ENCODE measurements around the gene RIPOR3.

DNA sequence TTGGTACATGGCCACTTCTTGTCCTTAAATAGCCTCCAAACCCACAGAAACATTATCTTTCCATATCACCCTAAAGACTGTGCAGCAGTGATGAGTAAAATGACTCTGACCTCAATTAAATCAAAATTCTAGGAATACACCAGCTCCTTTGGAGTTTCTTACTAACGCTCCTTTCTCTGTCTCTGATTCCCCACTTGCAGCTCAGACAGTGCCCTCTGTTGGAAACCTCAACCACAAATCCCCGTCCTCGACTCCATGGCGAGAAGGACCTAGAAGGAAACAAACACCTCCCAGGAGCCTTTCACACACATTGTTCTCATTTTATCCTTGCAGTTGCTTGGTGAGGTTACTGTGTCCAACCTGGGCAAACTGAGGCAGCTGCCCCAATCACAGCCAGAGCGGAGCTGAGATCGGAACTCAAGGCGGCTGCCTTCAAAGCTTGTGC lies 22.3 kb upstream of the RIPOR3 start:
- peak in 1 of 2 donors; percentile 8 for TF ChIP-seq RXRA (IDR thresholded peaks at IDR 0.05)
- TF ChIP-seq, protein P1, sequence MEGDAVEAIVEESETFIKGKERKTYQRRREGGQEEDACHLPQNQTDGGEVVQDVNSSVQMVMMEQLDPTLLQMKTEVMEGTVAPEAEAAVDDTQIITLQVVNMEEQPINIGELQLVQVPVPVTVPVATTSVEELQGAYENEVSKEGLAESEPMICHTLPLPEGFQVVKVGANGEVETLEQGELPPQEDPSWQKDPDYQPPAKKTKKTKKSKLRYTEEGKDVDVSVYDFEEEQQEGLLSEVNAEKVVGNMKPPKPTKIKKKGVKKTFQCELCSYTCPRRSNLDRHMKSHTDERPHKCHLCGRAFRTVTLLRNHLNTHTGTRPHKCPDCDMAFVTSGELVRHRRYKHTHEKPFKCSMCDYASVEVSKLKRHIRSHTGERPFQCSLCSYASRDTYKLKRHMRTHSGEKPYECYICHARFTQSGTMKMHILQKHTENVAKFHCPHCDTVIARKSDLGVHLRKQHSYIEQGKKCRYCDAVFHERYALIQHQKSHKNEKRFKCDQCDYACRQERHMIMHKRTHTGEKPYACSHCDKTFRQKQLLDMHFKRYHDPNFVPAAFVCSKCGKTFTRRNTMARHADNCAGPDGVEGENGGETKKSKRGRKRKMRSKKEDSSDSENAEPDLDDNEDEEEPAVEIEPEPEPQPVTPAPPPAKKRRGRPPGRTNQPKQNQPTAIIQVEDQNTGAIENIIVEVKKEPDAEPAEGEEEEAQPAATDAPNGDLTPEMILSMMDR (IDR thresholded peaks at IDR 0.05; ENCODE audit: low read depth, low read length, missing input control): peak; percentile 38
- TF ChIP-seq, protein P2, sequence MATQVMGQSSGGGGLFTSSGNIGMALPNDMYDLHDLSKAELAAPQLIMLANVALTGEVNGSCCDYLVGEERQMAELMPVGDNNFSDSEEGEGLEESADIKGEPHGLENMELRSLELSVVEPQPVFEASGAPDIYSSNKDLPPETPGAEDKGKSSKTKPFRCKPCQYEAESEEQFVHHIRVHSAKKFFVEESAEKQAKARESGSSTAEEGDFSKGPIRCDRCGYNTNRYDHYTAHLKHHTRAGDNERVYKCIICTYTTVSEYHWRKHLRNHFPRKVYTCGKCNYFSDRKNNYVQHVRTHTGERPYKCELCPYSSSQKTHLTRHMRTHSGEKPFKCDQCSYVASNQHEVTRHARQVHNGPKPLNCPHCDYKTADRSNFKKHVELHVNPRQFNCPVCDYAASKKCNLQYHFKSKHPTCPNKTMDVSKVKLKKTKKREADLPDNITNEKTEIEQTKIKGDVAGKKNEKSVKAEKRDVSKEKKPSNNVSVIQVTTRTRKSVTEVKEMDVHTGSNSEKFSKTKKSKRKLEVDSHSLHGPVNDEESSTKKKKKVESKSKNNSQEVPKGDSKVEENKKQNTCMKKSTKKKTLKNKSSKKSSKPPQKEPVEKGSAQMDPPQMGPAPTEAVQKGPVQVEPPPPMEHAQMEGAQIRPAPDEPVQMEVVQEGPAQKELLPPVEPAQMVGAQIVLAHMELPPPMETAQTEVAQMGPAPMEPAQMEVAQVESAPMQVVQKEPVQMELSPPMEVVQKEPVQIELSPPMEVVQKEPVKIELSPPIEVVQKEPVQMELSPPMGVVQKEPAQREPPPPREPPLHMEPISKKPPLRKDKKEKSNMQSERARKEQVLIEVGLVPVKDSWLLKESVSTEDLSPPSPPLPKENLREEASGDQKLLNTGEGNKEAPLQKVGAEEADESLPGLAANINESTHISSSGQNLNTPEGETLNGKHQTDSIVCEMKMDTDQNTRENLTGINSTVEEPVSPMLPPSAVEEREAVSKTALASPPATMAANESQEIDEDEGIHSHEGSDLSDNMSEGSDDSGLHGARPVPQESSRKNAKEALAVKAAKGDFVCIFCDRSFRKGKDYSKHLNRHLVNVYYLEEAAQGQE (IDR thresholded peaks at IDR 0.05): no peak
- TF ChIP-seq RAD21 (IDR thresholded peaks at IDR 0.05): peak; percentile 75 to 81
- no peak for TF ChIP-seq FOXA2 (IDR thresholded peaks at IDR 0.05)
- no peak for TF ChIP-seq EGR1 (IDR thresholded peaks at IDR 0.05; ENCODE audit: low read depth in 2 of 2)
- no peak for TF ChIP-seq GABPA (IDR thresholded peaks at IDR 0.05 in 1 of 2, conservative IDR thresholded peaks at IDR 0.05 in 1 of 2)
- TF ChIP-seq MAX (IDR thresholded peaks at IDR 0.05): no peak
- TF ChIP-seq, protein P3, sequence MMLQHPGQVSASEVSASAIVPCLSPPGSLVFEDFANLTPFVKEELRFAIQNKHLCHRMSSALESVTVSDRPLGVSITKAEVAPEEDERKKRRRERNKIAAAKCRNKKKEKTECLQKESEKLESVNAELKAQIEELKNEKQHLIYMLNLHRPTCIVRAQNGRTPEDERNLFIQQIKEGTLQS (IDR thresholded peaks at IDR 0.05): no peak
- no peak for TF ChIP-seq HNF4G (IDR thresholded peaks at IDR 0.05)
- no peak for TF ChIP-seq TAF1 (conservative IDR thresholded peaks at IDR 0.05)
- no peak for TF ChIP-seq ZBTB33 (IDR thresholded peaks at IDR 0.05)

Measured in liver (tissue), 3 donors.